ENCODE measurements around the gene STXBP3. TPM values are rescaled to one million over a fixed set of nuclear protein-coding genes. Genes with fewer than 3 reads are reported as not detected.

Gene STXBP3
- total RNA-seq, 1 donor from 2014 or later: 36.7 TPM

GRCh38 chr1:108815566-108815965, 69.1 kb downstream of the STXBP3 start:
- no peak overlapping the region for H3K4me3 ChIP-seq (ENCODE audit: low read depth, low read length)
- no peak for DNase-seq (ENCODE audit: low read depth)
- TF ChIP-seq, protein P1, sequence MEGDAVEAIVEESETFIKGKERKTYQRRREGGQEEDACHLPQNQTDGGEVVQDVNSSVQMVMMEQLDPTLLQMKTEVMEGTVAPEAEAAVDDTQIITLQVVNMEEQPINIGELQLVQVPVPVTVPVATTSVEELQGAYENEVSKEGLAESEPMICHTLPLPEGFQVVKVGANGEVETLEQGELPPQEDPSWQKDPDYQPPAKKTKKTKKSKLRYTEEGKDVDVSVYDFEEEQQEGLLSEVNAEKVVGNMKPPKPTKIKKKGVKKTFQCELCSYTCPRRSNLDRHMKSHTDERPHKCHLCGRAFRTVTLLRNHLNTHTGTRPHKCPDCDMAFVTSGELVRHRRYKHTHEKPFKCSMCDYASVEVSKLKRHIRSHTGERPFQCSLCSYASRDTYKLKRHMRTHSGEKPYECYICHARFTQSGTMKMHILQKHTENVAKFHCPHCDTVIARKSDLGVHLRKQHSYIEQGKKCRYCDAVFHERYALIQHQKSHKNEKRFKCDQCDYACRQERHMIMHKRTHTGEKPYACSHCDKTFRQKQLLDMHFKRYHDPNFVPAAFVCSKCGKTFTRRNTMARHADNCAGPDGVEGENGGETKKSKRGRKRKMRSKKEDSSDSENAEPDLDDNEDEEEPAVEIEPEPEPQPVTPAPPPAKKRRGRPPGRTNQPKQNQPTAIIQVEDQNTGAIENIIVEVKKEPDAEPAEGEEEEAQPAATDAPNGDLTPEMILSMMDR (conservative IDR thresholded peaks at IDR 0.05; ENCODE audit: low read depth, low read length): no peak

GRCh38 chr1:108816049-108816893, 69.8 kb downstream of the STXBP3 start:
- H3K4me3 ChIP-seq (ENCODE audit: low read depth, low read length): peak overlapping the region; percentile 43
- TF ChIP-seq, protein P1 (conservative IDR thresholded peaks at IDR 0.05; ENCODE audit: low read depth, low read length): no peak
- DNase-seq (ENCODE audit: low read depth): peak; percentile 76

DNA sequence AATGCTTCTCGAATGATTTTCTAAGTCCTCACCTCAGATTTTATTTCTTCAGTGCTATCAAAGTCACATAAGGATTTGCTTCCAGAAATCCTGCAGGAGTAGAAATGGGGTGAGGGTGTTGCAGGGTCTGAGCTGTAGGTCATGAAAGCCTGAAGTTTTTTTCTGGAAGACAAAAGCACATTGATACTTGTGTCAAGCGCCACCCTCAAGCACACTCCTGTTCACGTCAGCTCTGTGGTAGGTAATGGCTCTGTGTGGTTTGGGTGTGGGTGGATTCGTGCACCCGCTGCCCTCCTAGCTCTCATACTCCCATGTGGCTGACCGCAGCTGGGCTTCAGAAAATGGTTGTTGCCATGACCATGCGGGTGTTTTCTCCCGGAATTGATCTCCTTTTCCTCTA, 70.5 kb downstream of the STXBP3 start:
- no peak for DNase-seq (ENCODE audit: low read depth)
- TF ChIP-seq, protein P1 (conservative IDR thresholded peaks at IDR 0.05; ENCODE audit: low read depth, low read length): no peak
- no peak overlapping the region for H3K4me3 ChIP-seq (ENCODE audit: low read depth, low read length)

- no peak for DNase-seq (ENCODE audit: low read depth)
- TF ChIP-seq, protein P1 (conservative IDR thresholded peaks at IDR 0.05; ENCODE audit: low read depth, low read length): no peak
- no peak overlapping the region for H3K4me3 ChIP-seq (ENCODE audit: low read depth, low read length)
Observed at GRCh38 chr1:108817811-108818210, 71.3 kb downstream of the STXBP3 start.

DNA sequence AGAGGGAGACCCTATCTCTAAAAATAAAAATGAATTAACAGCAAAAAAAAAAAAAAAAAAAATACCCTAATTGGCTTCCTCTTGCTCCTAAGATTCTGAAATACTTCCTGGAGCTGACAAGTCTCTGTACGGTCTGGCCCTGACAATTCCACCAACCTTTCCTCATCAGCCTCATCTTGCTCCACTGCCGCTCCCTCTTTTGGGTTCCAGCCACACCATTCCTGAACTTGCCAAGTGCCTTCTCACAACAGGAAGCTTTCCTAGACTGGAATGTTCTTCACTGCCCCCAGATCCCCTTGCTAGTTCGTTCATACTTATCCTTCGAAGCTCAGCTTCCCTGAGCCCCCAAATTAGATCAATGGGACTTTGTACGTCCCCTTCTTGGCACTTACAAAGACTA, 73.4 kb downstream of the STXBP3 start:
- TF ChIP-seq, protein P1 (conservative IDR thresholded peaks at IDR 0.05; ENCODE audit: low read depth, low read length): no peak
- no peak for DNase-seq (ENCODE audit: low read depth)
- H3K4me3 ChIP-seq (ENCODE audit: low read depth, low read length): no peak overlapping the region

GRCh38 chr1:108823632-108824031, 77.2 kb downstream of the STXBP3 start:
- TF ChIP-seq, protein P1 (conservative IDR thresholded peaks at IDR 0.05; ENCODE audit: low read depth, low read length): no peak
- no peak overlapping the region for H3K4me3 ChIP-seq (ENCODE audit: low read depth, low read length)
- DNase-seq (ENCODE audit: low read depth): no peak

GRCh38 chr1:108824051-108824450, 77.6 kb downstream of the STXBP3 start:
- no peak for DNase-seq (ENCODE audit: low read depth)
- TF ChIP-seq, protein P1 (conservative IDR thresholded peaks at IDR 0.05; ENCODE audit: low read depth, low read length): no peak
- no peak overlapping the region for H3K4me3 ChIP-seq (ENCODE audit: low read depth, low read length)

Measured in epithelial cell of proximal tubule (primary cell).